IMR-90 (cell line): ENCODE results near the gene GUCY1A2. TPM values are rescaled to one million over a fixed set of nuclear protein-coding genes. Genes with fewer than 3 reads are reported as not detected.

Experiments
- ATAC-seq: fragments of 200-7000 bp; cut with Tn5 transposase; 2 replicates; pipeline ENCODE4 v1.9.1; 2020; ENCODE audit warnings: low read depth, mild to moderate bottlenecking, moderate library complexity
- BruUV-seq: library from RNA; stranded (reverse); fragments of 400-500 nt; replicated peaks from 2 replicates; lab custom pipeline; 2021; lab: Mats Ljungman, UMichigan
- CTCF ChIA-PET: fragments of 300-600 bp; formaldehyde crosslinking; extraction: SDS; loops from one replicate; lab custom pipeline; 2021; ENCODE audit warnings: antibody characterized with exemption; lab: Yijun Ruan, JAX
- POLR2A ChIA-PET: fragments of 300-600 bp; sonication (Branson Sonifier 250); formaldehyde crosslinking; loops from one replicate; lab custom pipeline; 2022; ENCODE audit warnings: antibody characterized with exemption; ENCODE audit not compliant: unreplicated experiment; lab: Charles Lee
- DNase-seq: peaks from one replicate; pipeline ENCODE4 v3.0.0; 2013
- H2AFZ ChIP-seq: replicated peaks from 2 replicates; pipeline ENCODE3; 2013; ENCODE audit warnings: low read length, mild to moderate bottlenecking; ENCODE audit not compliant: poor library complexity
- H2AK5ac ChIP-seq: 2 replicates; pipeline ENCODE4 v1.6.1; 2013; ENCODE audit warnings: low read depth, low read length, inconsistent platforms
- H2AK9ac ChIP-seq: replicated peaks from 2 replicates; pipeline ENCODE3; 2013; ENCODE audit warnings: mild to moderate bottlenecking, low read depth, low read length, moderate library complexity; ENCODE audit not compliant: poor library complexity
- H2BK120ac ChIP-seq: 2 replicates; pipeline ENCODE4 v1.6.1; 2013; ENCODE audit warnings: low read depth, low read length, inconsistent platforms
- H2BK15ac ChIP-seq: 3 replicates; pipeline ENCODE4 v1.6.1; 2013; ENCODE audit warnings: low read depth, low read length, inconsistent platforms
- H2BK20ac ChIP-seq: 2 replicates; pipeline ENCODE4 v1.6.1; 2013; ENCODE audit warnings: low read depth, mild to moderate bottlenecking, inconsistent platforms, low read length, moderate library complexity
- H2BK5ac ChIP-seq: 2 replicates; pipeline ENCODE4 v1.6.1; 2013; ENCODE audit warnings: mild to moderate bottlenecking, low read depth, low read length, inconsistent platforms; ENCODE audit not compliant: poor library complexity, severe bottlenecking
- H3K14ac ChIP-seq: replicated peaks from 2 replicates; pipeline ENCODE4 v1.6.1; 2013; ENCODE audit warnings: low read depth, low read length, inconsistent platforms
- H3K18ac ChIP-seq: 2 replicates; pipeline ENCODE4 v1.6.1; 2013; ENCODE audit warnings: low read depth, low read length, control low read depth
- H3K23ac ChIP-seq: 2 replicates; pipeline ENCODE4 v1.6.1; 2013; ENCODE audit warnings: low read depth, low read length, inconsistent platforms
- H3K27ac ChIP-seq: 2 replicates; pipeline ENCODE4 v1.5.1; 2013; ENCODE audit warnings: mild to moderate bottlenecking, control low read depth, low read length; ENCODE audit not compliant: insufficient read depth
- H3K27me3 ChIP-seq: 2 replicates; pipeline ENCODE4 v1.6.1; 2013; ENCODE audit warnings: low read length; ENCODE audit not compliant: control insufficient read depth, insufficient read depth
- H3K36me3 ChIP-seq: 2 replicates; pipeline ENCODE4 v1.6.1; 2013; ENCODE audit warnings: low read length, mixed read lengths; ENCODE audit not compliant: control insufficient read depth, insufficient read depth
- H3K4ac ChIP-seq: 2 replicates; pipeline ENCODE4 v1.6.1; 2013; ENCODE audit warnings: low read depth, low read length, inconsistent platforms
- H3K4me1 ChIP-seq: 2 replicates; pipeline ENCODE4 v1.6.1; 2013; ENCODE audit warnings: low read length, mixed read lengths; ENCODE audit not compliant: control insufficient read depth, insufficient read depth
- H3K4me2 ChIP-seq: 2 replicates; pipeline ENCODE4 v1.6.1; 2013; ENCODE audit warnings: low read depth, mild to moderate bottlenecking, control low read depth, low read length, moderate library complexity
- H3K4me3 ChIP-seq: 2 replicates; pipeline ENCODE4 v1.5.1; 2013; ENCODE audit warnings: low read depth, mild to moderate bottlenecking, control low read depth, low read length, moderate library complexity; ENCODE audit not compliant: insufficient read depth
- H3K56ac ChIP-seq: 2 replicates; pipeline ENCODE4 v1.6.1; 2013; ENCODE audit warnings: low read length, inconsistent platforms; ENCODE audit not compliant: insufficient read depth; ENCODE audit errors: extremely low read depth
- H3K79me1 ChIP-seq, 2 experiments: 2 replicates each; pipeline ENCODE4 v1.6.1; 2013; ENCODE audit warnings: low read length in 2 of 2, inconsistent platforms in 1 of 2, low read depth in 1 of 2
- H3K9ac ChIP-seq: 2 replicates; pipeline ENCODE4 v1.6.1; 2013; ENCODE audit warnings: low read depth, low read length, control low read depth
- H3K9me1 ChIP-seq: 2 replicates; pipeline ENCODE4 v1.6.1; 2013; ENCODE audit warnings: low read length, inconsistent platforms; ENCODE audit not compliant: insufficient read depth
- H3K9me3 ChIP-seq: 2 replicates; pipeline ENCODE4 v1.6.1; 2013; ENCODE audit warnings: low read length; ENCODE audit not compliant: control insufficient read depth, insufficient read depth
- H4K20me1 ChIP-seq: 2 replicates; pipeline ENCODE4 v1.6.1; 2013; ENCODE audit warnings: low read length, inconsistent platforms; ENCODE audit not compliant: insufficient read depth
- H4K5ac ChIP-seq: 2 replicates; pipeline ENCODE4 v1.6.1; 2013; ENCODE audit warnings: mild to moderate bottlenecking, low read depth, low read length, control low read depth
- H4K8ac ChIP-seq, 2 experiments: 2 replicates each; pipeline ENCODE4 v1.6.1; 2013; ENCODE audit warnings: low read depth in 2 of 2, low read length in 2 of 2, control low read depth in 1 of 2, inconsistent platforms in 1 of 2
- H4K91ac ChIP-seq: 2 replicates; pipeline ENCODE4 v1.6.1; 2013; ENCODE audit warnings: low read depth, low read length, inconsistent platforms; ENCODE audit not compliant: insufficient read depth
- CEBPB ChIP-seq: IDR thresholded peaks from 2 replicates; pipeline ENCODE4 v1.6.1; 2012; ENCODE audit warnings: low read depth, low read length, improper control_type of control experiment
- CHD1 ChIP-seq: IDR thresholded peaks from 2 replicates; pipeline ENCODE4 v1.6.1; 2012; ENCODE audit warnings: low read depth, low read length, improper control_type of control experiment
- FOS ChIP-seq: fragments of 150-350 bp; IDR thresholded peaks from 2 replicates; pipeline ENCODE4 v1.6.1; 2016; ENCODE audit warnings: low read depth, low read length
- MAFK ChIP-seq: IDR thresholded peaks from 2 replicates; pipeline ENCODE4 v1.6.1; 2012; ENCODE audit warnings: low read depth, low read length, improper control_type of control experiment
- MAZ ChIP-seq: IDR thresholded peaks from 2 replicates; pipeline ENCODE4 v1.6.1; 2012; ENCODE audit warnings: low read depth, mild to moderate bottlenecking, low read length, improper control_type of control experiment, moderate library complexity, borderline replicate concordance
- MXI1 ChIP-seq: IDR thresholded peaks from 2 replicates; pipeline ENCODE4 v1.6.1; 2012; ENCODE audit warnings: low read depth, mild to moderate bottlenecking, low read length, moderate library complexity, borderline replicate concordance
- NFE2L2 ChIP-seq: fragments of 150-350 bp; IDR thresholded peaks from 2 replicates; pipeline ENCODE4 v1.6.1; 2016; ENCODE audit warnings: low read depth, mild to moderate bottlenecking, low read length
- POLR2A ChIP-seq: IDR thresholded peaks from 2 replicates; pipeline ENCODE4 v1.6.1; 2012; ENCODE audit warnings: mild to moderate bottlenecking, low read depth, low read length
- RAD21 ChIP-seq: IDR thresholded peaks from 2 replicates; pipeline ENCODE4 v1.6.1; 2012; ENCODE audit warnings: low read length, improper control_type of control experiment
- RCOR1 ChIP-seq: IDR thresholded peaks from 2 replicates; pipeline ENCODE4 v1.6.1; 2012; ENCODE audit warnings: mild to moderate bottlenecking, low read length, improper control_type of control experiment; ENCODE audit not compliant: insufficient replicate concordance
- RFX5 ChIP-seq: IDR thresholded peaks from 2 replicates; pipeline ENCODE4 v1.8.0; 2012; ENCODE audit warnings: low read depth, mild to moderate bottlenecking, low read length, moderate library complexity
- SMC3 ChIP-seq: fragments of 150-350 bp; IDR thresholded peaks from 2 replicates; pipeline ENCODE4 v1.6.1; 2016; ENCODE audit warnings: low read depth, mild to moderate bottlenecking, antibody characterized with exemption, low read length, moderate library complexity
- WGBS, 2 experiments: methylation state at CpG; one replicate each; pipeline versions ENCODE4 v1.1.5 to v1.1.7; 2013; ENCODE audit warnings: missing lambda C conversion rate in 2 of 2; ENCODE audit not compliant: insufficient read length in 1 of 2; ENCODE audit errors: extremely low coverage in 2 of 2; 5-methylcytosine and 5-hydroxymethylcytosine counted together
- dilution Hi-C: fragments of 300-500 bp; cut with HindIII; formaldehyde crosslinking; loops from one replicate; pipeline ENCODE4 v1.14.3; 2018; ENCODE audit warnings: low sequenced_read_pairs; ENCODE audit not compliant: unreplicated experiment
- in situ Hi-C: fragments of 300-500 bp; cut with MboI; formaldehyde crosslinking; loops from 3 replicates; pipeline ENCODE4 v1.14.3; 2019; ENCODE audit warnings: low sequenced_read_pairs, inconsistent platforms, mixed read lengths
- intact Hi-C: fragments of 100-400 bp; cut with micrococcal nuclease; formaldehyde crosslinking; loops from 2 replicates; pipeline ENCODE4 v1.10.0; 2022
- polyA plus RNA-seq, 3 experiments: library from polyadenylated mRNA; depleted of rRNA; stranded (reverse); fragments of >200 nt; gene quantifications; 2 replicates each; pipeline ENCODE4 v1.2.3, GENCODE V29; 2012; ENCODE audit warnings: low replicate concordance in 1 of 3
- total RNA-seq: library from RNA; depleted of rRNA; stranded (reverse); fragments of >200 nt; gene quantifications from 2 replicates; pipeline ENCODE4 v1.2.3, GENCODE V29; 2012
- TF ChIP-seq, protein P1 (sequence below): conservative IDR thresholded peaks from 2 replicates; pipeline ENCODE4 v1.5.1; 2012; ENCODE audit warnings: mild to moderate bottlenecking, low read depth, low read length, improper control_type of control experiment
- TF ChIP-seq, protein P2 (sequence below): fragments of 150-350 bp; IDR thresholded peaks from 2 replicates; pipeline ENCODE4 v1.6.1; 2017; ENCODE audit warnings: mild to moderate bottlenecking, antibody characterized with exemption, low read length, low read depth
- TF ChIP-seq, protein P3 (sequence below): fragments of 150-350 bp; IDR thresholded peaks from 2 replicates; pipeline ENCODE4 v1.6.1; 2016; ENCODE audit warnings: low read depth, mild to moderate bottlenecking, low read length, moderate library complexity, borderline replicate concordance

GUCY1A2 gene
- total and polyA plus RNA-seq, 2 of the 4 experiments (the other 2 are of a cell fraction): under 0.01 to 0.03 TPM

DNA sequence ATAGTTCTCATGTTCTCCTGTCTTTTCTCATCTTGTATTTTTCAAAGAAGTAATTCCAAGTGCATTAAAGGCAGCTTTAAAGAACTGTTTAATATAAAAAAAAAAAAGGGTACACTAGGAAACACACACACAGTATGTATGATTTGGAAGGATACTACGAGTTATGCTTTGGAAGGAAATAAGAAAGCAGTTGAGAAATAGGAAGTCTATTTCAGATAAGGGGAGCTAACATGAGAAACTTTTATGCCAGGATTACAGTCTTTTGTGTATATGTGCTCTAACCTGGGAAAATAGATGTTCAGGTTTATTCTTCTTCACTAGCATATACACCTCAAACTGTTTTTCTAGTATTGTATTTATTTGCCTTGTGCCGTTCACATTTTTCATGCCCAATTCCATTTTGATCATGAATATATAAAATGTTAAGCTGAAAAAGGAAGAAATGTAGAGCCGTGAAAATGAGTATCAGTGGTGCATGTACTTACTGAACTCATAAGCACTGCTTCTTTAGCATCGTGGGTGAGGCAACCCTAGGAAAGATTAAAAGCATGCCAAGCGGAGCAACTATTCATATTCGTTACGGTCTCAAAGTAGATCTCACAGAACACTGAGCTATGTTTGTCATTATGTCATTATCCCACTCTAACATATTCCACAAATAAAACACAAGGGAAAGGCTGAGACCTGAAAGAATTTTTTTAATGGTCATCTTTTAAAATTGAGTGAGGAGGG lies 59.6 kb downstream of the GUCY1A2 start:
- H3K4me1 ChIP-seq: no peaks in the 10 kb centered on the region; the same call in 1 of the 2 replicates
- no peak overlapping the region for H2AFZ ChIP-seq
- H4K91ac ChIP-seq: no peak overlapping the region
- intact Hi-C loops (no loop called here), dilution Hi-C loops (no loop called here), in situ Hi-C loops (no loop called here)
- DNase-seq (no peak), ATAC-seq (no peak)
- no peak overlapping the region for H4K5ac ChIP-seq
- H3K79me1 ChIP-seq: no peaks in the 10 kb centered on the region
- H3K27me3 ChIP-seq: no peaks in the 10 kb centered on the region
- H3K14ac ChIP-seq: no peak overlapping the region
- H2BK20ac ChIP-seq: no peak overlapping the region
- no peak overlapping the region for H2BK15ac ChIP-seq
- 0 out of 2 replicates have a peak, but pooled peaks cover 2% of the 10 kb centered on the region for H3K9me3 ChIP-seq
- H2BK120ac ChIP-seq: no peak overlapping the region
- no peak overlapping the region for H3K4ac ChIP-seq
- TF ChIP-seq NFE2L2 (no peak), MAZ (no peak), CHD1 (no peak), FOS (no peak), RCOR1 (no peak), CEBPB (no peak), POLR2A (no peak), RAD21 (no peak), RFX5 (no peak), MXI1 (no peak), SMC3 (no peak), MAFK (no peak)
- TF ChIP-seq, protein P1, sequence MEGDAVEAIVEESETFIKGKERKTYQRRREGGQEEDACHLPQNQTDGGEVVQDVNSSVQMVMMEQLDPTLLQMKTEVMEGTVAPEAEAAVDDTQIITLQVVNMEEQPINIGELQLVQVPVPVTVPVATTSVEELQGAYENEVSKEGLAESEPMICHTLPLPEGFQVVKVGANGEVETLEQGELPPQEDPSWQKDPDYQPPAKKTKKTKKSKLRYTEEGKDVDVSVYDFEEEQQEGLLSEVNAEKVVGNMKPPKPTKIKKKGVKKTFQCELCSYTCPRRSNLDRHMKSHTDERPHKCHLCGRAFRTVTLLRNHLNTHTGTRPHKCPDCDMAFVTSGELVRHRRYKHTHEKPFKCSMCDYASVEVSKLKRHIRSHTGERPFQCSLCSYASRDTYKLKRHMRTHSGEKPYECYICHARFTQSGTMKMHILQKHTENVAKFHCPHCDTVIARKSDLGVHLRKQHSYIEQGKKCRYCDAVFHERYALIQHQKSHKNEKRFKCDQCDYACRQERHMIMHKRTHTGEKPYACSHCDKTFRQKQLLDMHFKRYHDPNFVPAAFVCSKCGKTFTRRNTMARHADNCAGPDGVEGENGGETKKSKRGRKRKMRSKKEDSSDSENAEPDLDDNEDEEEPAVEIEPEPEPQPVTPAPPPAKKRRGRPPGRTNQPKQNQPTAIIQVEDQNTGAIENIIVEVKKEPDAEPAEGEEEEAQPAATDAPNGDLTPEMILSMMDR: no peak
- TF ChIP-seq, protein P2, sequence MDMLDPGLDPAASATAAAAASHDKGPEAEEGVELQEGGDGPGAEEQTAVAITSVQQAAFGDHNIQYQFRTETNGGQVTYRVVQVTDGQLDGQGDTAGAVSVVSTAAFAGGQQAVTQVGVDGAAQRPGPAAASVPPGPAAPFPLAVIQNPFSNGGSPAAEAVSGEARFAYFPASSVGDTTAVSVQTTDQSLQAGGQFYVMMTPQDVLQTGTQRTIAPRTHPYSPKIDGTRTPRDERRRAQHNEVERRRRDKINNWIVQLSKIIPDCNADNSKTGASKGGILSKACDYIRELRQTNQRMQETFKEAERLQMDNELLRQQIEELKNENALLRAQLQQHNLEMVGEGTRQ: no peak
- TF ChIP-seq, protein P3, sequence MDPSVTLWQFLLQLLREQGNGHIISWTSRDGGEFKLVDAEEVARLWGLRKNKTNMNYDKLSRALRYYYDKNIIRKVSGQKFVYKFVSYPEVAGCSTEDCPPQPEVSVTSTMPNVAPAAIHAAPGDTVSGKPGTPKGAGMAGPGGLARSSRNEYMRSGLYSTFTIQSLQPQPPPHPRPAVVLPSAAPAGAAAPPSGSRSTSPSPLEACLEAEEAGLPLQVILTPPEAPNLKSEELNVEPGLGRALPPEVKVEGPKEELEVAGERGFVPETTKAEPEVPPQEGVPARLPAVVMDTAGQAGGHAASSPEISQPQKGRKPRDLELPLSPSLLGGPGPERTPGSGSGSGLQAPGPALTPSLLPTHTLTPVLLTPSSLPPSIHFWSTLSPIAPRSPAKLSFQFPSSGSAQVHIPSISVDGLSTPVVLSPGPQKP: no peak
- no peak overlapping the region for H3K9ac ChIP-seq
- WGBS, 2 experiments: no CpG with 5 or more reads among the region's 7 CpGs
- H3K18ac ChIP-seq: no peak overlapping the region
- no peaks in the 10 kb centered on the region for H3K36me3 ChIP-seq
- H4K20me1 ChIP-seq: no peaks in the 10 kb centered on the region
- no peak overlapping the region for H3K23ac ChIP-seq
- H2BK5ac ChIP-seq: no peak overlapping the region
- no peak overlapping the region for H4K8ac ChIP-seq
- CTCF ChIA-PET: interaction anchor here (1.9 kb wide), 1 partner anchor 10 kb away, joined by 4 read pairs; no protein-coding TSS in a partner anchor
- peaks cover 2% of the 10 kb centered on the region; the same call in 1 of the 2 replicates for H3K9me1 ChIP-seq
- no peak overlapping the region for H2AK5ac ChIP-seq
- H3K56ac ChIP-seq: no peak overlapping the region
- BruUV-seq: no TSS peak
- H3K4me3 ChIP-seq: no peak overlapping the region
- H3K4me2 ChIP-seq: no peak overlapping the region
- no peak overlapping the region for H2AK9ac ChIP-seq
- H3K27ac ChIP-seq: no peak overlapping the region
- POLR2A ChIA-PET: no interaction called here
